HG02973 (cell line): Measurements from ENCODE around the gene GRID2.

Source experiments
- ATAC-seq: cut with Tn5 transposase; IDR thresholded peaks from one replicate; pipeline ENCODE4 v1.9.1; 2021; ENCODE audit warnings: moderate library complexity; ENCODE audit not compliant: unreplicated experiment

The GRID2 gene

DNA sequence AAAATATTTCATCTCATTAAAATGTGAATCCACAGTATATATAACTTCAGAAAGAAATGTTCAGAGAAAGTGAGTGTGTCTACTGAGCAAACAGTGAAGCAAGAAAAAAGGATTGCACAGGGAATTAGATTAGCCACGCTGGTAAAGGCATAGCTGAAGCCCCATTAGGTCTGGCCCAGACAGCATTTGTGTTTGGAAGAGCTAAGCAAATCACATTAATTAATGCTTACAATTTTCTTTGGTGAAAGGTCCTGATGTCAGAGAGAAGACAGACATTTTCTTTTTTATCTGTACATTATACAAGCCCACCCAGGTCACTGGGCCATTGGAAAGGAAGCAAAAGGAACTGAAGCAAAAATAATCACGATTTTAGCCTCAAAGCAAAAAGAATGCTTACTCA is 354.6 kb downstream of the GRID2 start:
- no peak for ATAC-seq

DNA sequence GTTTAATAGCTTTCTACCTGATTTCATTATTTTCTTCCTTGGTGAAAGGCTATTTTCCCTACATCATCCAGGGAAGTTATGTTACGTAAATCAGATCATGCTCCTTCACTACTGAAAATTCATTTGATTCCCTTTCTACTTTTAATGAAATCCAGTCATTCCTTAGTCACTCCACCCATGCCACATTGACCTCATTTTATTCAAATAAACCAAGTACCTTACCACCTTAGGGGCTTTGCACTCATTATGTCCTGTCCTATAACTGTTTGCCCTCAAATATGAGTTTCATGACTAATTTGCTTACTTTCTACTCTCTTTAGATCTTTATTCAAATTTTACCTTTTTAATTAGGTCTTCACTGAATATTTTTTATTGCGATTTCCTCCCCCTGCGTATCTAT is 374.0 kb downstream of the GRID2 start:
- ATAC-seq: no peak

DNA sequence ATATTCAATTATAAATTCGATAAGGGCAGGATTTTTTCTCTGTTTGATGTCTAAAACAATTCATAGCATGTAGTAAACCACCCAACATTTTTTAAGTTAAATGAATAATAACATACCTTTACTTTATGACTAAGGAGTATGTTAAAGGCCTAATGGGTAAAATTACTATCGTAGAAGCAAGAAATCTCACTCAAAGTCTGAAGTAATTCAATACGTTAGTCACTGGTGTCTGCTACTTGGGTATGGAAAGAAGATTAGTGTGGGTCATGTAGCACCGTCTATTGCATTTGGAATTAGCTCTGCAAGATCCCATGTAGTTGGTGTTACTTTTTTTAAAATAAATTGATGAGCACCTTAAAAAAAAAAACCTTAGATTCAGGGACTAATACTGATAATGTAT is 374.5 kb downstream of the GRID2 start:
- no peak for ATAC-seq

DNA sequence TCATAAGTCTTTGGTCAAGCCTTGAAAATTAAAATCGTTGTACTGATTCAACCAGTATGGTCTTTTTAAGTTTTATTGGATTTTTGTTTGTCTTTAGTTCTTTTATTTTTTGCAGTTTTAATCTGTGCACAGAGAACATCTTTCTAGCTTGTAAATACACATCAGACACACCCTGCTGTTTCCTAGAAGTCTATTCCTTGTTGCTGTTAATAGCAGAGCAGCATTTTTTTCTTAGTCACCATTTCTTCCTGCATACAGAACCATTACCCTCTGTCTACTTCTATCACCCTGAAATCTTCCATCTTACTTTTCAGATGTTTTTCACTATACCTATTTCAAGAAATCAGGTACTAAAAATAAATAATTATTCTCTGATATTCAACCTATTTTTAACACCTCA is 375.4 kb downstream of the GRID2 start:
- no peak for ATAC-seq

DNA sequence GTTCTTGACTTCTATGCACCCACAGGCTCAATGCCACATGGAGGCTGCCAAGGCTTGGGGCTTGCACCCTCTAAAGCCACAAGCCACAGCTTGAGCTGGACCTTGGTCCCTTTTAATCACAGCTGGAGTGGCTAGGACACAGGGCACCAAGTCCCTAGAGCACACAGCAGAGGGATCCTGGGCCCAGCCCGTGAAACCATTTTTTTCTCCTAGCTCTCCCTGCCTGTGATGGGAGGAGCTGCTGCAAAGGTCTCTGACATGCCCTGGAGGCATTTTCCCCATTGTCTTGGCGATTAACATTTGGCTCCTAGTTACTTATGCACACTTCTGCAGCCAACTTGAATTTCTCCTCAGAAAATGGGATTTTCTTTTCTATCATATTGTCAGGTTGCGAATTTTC is 410.9 kb downstream of the GRID2 start:
- no peak for ATAC-seq

DNA sequence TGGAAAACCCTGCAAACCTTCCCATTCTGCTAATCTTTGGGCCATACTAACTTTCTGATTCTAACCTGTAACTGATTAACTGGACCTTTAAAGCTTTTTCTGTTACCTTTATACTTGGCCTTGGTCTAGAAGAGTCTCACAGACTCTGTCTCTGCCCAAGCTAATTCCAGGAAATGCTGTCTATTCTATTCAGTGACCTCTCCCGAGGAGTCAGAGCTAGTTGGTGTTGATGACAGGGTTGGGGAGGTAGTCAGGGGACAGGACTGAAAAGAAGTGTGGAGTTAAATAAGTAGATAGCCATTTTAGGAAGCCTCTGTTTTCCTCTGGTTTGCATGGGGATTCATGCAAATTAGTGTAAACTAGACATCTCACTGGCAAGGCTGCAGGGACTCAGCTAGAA is 429.5 kb downstream of the GRID2 start:
- ATAC-seq: no peak

DNA sequence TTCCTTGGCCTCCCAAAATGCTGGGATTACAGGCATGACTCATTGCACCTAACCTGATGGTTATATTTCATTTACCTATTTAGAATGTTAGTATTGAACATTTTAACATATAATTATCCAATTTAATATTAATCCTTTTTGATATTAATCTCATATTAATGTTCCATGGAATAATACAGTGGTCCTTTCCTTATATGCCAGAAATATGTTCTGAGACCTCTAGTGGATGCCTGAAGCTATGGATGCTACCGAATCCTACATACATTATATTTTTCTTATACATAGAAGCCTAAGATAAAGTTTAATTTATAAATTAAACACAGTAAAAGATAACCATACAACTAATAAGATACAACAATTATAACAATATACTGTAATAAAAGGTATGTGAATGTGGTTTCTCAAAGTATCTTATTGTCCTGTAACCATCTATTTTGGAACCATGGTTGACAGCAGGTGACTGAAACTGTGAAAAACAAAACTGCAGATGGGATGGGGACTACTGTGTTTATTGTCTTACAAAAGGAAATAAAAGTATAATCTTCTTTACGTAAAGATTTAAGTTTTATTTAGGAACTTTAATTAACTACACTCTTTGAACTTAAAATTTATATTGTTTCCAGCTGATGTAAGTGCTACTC is 431.4 kb downstream of the GRID2 start:
- ATAC-seq: no peak

DNA sequence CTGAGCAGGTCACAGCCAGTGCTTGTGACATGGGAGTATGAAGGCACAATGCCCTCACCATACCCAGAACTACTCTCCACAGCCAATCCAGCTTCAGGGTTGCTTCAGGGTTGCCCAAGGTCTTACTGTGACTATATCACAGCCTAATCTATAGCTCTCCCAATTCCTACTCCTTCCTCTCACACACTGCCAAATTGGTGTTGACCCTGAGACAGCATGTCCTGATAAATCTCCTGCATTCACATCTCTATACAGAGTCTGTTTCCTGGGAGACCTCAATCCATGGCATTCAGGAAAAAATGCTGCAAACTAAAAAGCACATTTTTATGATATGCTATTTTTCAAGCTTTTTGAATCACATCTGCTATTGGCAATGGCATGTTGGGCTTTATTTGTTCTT is 456.7 kb downstream of the GRID2 start:
- ATAC-seq: no peak

DNA sequence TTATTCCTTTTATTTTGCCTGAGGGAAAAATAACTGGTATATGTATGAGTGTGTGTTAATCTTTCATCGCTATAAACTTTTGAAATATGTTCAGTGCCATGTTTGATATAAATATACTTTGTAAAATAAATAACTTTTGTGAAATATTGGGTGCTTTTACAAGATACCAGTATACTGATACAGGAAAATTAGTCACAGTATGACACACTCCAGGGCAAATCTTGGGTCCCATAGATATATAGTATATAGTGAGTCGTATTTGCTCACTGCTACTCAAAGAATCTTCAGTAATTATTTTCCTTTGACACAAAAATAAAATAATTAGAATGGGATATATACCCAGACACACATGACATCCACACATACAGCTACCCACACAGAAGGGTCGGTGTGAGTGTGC is 472.3 kb downstream of the GRID2 start:
- no peak for ATAC-seq

DNA sequence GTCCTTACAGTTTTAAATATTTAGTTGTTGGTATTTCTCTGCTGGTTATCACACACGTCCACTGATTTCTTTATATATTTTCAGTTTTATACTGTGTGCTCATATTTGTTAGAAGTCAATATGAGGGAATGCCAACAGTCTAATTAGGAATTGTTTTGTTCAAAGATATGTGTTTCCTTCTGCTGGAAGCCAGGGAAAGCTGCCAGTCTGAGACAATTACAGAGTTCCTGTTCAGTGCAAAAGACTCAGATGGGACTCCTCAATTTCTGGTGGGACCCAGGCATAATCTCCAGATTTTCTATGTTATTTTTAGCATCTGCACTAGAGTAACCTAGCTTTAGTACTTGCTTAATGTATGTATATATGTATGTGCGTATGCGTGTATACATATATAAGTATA is 486.0 kb downstream of the GRID2 start:
- ATAC-seq: no peak

DNA sequence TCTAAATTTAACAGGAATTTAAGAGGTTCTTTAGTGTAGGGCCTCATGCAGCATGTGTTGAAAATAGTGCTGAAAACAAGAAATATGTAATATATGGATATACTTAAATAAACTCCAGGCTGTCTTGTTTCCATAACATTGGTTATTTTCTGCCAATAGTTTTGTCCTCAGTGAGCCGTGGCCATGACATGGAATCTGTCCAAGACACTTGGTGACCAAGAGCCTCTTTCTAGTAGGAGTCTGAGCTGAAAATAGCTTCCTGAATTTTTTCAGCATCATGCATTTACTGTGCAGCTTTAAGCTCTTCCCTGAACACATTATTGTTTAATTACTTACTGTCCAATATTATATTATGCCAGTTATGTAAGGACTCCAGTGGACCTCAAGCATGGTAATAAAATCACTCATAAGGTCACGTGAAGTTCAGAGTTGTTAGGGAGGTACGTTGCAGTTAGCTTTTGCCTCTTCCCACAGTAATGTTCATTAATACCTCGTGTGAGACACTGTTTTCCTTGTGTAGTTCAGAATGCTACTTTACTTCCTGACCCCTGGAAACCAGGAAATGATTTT is 488.2 kb downstream of the GRID2 start:
- ATAC-seq: no peak

DNA sequence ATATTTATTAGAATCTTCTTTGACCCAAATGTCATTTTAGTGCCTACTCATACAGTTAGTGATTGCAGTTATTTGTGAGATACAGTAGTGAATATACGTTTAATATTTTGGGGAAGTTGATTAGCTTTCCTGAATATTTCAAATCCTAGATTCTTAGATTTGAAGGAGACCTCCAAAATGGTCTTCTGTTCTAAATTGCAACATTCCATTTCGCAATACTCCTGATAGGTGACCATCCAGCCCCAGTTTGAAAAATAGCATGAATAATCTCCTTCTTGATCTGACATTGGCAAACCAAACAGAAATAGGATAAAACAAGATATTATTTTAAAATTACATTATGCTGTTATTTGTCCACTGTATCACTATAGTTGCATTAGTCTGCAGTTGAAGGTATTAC is 505.6 kb downstream of the GRID2 start:
- no peak for ATAC-seq

DNA sequence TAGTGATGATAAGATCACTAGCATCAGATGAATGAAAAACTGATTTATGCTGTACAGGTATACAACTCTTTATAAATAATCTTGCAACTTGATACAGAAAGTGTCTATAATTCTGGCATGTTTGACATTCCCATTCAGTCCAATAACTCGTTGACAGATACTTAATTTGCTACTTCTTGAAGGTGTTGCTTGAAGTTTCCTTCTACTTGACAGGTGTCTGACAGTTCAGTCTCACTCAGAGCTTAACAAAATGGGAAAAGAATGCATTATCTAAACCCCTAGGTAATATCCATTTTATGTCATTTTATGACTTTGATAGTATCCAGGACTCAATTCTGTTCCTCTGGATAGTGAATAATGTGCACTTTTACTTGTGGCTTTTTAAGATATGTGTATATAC is 508.9 kb downstream of the GRID2 start:
- ATAC-seq: no peak

DNA sequence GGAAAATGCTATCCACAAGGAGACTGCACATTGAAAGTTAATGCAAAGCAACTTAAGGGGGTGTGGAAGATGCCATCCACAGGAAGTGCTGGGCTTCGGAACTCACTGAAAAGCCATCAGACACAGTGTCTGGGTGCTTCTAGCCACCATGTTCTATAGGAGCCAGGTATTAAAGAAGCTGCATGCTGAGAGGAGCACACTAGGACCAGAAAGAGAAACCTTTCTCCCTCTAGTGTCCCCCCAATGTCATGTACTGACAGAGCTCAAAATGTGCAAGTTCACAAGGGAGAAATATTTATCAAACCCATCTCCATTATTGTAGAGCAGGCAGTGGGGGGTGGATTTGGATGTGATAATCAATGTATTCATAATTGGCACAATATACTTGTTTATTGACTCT is 510.9 kb downstream of the GRID2 start:
- no peak for ATAC-seq

DNA sequence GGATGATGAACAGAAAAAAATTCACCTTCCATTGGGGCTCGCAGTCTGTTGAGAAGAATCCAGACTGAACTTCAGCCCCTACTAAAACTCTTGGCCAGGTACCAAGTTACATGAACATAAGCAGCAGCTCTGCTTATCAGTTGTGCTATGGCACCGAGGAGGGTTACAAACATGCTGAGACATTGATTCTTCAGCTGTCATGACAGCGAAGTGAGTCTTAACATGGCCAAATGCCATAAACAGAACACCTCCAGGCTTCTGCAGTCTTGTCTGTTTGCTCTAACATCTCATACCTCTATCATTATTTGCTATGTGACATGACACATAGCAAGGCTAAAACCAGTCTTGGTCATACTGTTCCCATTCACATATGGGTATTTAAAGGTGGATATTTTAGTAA is 521.5 kb downstream of the GRID2 start:
- no peak for ATAC-seq

DNA sequence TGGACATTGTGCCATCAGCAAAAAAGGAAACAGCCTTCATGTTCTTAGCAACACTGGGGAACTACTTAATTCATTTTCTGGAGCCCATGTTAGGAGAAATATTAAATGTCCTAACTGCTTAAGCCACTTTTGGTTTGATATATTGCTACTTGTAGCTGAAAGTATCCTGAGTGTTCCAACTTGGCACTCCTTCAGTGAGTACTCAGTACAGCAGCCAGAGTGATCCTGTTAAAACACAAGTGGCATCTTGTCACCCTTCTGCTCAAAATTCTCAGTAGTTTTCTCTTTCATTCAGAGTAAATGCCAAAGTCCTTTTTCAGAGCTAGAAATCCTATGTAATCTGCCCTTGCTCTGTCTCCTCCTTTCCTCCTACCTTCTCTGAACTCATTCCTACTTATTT is 522.0 kb downstream of the GRID2 start:
- no peak for ATAC-seq

DNA sequence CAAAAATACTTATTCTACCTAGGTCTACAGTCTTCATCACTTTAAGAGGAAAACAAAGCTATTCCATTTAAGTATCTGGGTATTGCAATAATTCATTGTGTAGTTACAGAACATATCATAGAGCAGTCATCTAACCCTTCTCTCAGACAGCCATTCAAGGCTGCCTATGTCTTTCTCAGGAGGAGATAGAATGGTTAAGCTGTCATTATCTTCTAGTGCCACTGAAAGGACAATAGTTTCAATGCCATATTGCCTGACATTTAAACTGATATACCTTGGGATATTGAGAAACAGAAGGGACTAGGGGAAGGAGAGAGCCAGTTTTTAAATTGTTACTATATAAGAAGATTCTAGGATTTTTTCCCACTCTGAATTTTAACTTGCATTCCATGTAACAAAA is 527.0 kb downstream of the GRID2 start:
- no peak for ATAC-seq

DNA sequence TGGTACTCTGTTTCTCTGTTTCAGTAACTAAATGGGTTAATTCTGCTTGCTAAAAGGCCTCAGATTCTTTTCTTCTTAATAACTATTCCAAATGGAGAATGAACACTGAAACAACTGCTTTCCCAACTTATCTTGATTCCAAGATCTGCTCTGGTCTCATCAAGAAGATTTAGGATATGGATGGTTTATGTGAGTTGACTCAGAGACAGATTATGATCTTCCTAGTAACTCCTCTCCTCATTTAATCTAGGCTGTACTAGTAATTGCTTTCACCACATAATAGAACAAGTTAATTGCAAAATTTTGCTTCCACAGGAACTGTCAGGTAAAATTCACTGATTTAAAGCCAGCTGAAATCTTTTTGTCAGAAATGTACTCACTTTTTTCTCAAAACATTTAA is 537.1 kb downstream of the GRID2 start:
- ATAC-seq: no peak

DNA sequence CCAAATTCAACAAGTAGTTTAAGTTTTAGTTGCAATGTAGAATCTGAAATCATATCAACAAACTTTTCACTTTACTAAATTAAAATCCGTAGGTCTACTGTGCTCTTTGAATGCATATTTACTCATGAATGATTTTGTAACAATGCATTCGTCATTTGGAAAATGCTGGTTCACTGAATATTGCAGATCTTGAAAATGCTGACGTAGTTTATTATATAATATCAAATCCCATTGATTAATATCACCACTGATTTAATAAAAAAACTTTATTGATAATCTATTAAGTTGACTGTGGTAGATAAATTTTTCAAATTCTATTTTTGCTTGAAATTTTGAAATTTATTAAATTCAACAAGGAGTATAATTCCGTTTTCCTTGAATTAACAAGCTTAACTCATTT is 540.0 kb downstream of the GRID2 start:
- no peak for ATAC-seq

DNA sequence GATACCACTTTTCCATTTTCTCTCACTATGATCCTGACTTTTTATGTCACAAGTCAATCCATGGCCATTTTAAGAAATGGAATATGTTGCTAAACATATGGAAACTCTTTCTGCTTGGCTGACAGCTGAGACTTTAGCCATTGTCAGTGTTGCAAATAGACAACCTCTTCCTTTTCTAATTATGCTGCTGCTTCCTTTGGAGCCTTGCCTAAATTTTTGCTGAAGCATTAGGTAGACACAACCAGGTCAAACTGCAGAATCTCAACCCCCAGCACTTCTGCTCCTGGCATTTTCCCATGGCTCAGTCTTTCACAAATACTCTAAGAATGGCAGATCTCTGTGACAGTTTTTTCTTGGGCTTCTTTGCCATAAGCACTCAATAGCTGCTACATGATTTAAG is 543.3 kb downstream of the GRID2 start:
- no peak for ATAC-seq

DNA sequence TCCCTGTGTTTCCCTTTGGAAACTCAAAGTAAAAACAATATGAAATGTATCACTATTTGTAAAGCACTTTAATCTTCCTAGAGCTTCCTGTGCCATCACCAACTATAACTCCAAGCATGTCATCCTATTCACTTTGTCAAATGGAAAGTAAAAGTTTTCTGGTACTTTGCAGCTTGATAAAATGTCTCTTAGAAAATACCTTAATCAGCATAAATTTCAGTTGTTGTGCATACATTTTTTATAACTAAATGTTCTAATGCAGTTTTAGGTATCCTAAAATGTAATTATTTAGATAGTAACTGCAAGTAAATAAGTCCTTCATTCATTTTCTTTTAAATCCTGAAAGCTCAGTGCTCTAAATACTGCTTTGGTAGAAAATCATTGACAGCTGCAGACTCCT is 558.7 kb downstream of the GRID2 start:
- ATAC-seq: no peak

DNA sequence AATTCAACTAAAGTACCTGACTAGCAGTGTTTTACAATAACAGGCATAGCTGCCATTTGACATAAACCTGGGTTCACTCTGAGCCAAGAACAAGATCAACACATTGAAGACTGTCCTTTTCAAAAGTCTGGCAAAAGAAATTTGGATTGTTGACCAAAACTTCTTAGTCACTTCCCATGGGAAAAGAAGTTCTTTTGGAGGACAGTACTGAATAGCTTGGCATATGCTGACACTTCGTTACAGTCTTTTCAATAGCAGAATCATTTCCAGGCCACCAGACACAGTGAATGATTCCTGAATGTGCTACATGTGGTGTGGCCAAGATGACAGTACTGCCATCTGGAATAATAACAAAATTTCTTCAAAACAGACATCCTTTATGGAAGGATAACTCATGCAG is 560.3 kb downstream of the GRID2 start:
- ATAC-seq: no peak

DNA sequence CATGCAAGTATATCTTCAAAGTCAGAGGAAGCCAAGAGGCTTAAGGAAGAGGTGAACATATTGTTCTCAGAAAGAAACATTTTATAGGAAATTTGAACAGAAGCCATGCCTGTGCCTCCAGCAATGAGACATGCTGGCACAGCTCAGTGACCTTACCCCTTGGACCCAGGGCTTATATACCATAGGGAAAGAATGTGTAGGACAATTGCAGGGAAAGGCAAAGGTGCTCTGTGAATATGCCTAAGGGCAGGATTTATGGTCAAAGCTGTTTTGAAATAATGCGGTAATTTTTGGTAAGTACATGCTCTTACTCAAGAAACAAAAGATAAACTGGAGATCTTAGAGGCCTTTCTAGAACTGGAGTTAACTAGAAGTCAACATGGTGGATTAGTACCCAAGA is 568.8 kb downstream of the GRID2 start:
- ATAC-seq: no peak
